HL-60/S4 treated with retinoic acid at 250 ng/mL for 4 days and 3 days (cell line): ENCODE data around the gene DAB2IP.
"Not testable (repeated sequence)": the region's sequence is repeated elsewhere in the genome, so short reads cannot be mapped to it uniquely, and the experiment has no call there.

Source experiments
- in situ Hi-C: fragments of 300-500 bp; cut with MboI; formaldehyde crosslinking; loops from 2 replicates; pipeline ENCODE4 v1.7.0; 2022; ENCODE audit warnings: low sequenced_read_pairs

DAB2IP gene

DNA sequence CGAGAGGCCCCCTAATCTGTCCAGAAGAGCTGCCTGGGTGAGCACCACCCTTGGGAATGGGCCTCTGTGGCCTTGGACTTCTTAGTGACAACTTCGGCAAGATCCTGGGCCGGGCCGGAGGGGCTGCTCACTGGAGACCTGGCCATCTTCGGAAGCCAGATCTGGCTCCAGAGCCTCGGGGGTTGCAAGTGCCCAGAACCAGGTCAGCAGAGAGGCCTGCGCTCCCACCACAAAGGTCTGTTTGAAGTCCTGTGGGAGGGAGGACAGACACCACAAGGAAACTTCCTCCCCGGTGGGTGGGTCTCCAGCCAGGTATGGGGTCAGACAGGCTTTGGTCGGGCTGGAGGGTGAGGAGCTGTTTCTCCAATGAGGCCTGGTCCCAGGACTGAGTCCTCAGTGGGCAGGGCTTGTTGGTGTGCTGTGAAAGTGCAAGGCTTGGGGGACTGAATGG lies 86.1 kb downstream of the DAB2IP start:
- in situ Hi-C loops, result no loop called here

- in situ Hi-C loops, result no loop called here
Measured at GRCh38 chr9:121738411-121738810, 87.0 kb downstream of the DAB2IP start.

GRCh38 chr9:121738968-121739367 lies 87.5 kb downstream of the DAB2IP start:
- in situ Hi-C loops, result no loop called here

DNA sequence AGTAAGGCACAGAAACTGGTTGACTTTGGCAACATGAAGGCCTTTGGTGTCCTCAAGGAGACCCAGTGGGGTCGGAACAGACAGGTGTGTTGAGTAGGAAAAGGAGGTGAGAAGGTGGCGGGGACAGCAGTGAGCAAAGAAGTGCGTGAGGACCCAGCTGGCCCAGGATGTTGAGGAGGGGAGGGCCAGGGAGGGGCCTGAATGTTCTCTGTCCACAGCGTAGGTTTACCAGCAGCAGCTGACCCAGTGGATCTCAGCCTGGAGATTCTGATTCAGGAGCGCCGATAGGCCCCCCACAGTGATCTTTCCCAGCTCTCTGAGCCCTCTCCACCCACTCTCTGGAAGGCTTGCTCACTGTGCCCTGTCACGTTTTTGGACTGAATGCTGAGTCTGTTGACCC lies 88.5 kb downstream of the DAB2IP start:
- in situ Hi-C loops, result no loop called here

- in situ Hi-C loops, result no loop called here
Measured at GRCh38 chr9:121741228-121741918, 89.9 kb downstream of the DAB2IP start.

GRCh38 chr9:121741919-121742283 lies 90.5 kb downstream of the DAB2IP start:
- in situ Hi-C loops, result not testable (repeated sequence)

DNA sequence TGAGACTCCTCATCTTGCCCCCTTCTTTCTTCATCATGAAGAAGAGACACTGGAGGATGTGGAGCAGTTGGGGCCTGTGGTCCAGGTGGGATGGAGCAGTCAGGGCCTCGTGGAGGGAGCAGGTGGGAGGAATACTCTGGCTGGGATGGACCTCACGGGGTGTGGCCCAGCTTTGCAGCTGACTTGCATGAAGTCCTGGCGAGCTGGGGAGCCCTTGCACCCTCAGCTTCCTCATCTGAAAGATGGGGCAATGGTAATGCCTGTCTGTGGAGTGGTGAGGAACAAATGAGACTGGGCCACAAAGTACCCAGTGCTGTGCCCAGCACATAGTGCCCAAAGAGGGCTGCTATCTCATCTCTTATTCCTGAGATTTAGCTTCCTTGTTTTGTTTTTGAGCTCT lies 91.5 kb downstream of the DAB2IP start:
- in situ Hi-C loops, result no loop called here

DNA sequence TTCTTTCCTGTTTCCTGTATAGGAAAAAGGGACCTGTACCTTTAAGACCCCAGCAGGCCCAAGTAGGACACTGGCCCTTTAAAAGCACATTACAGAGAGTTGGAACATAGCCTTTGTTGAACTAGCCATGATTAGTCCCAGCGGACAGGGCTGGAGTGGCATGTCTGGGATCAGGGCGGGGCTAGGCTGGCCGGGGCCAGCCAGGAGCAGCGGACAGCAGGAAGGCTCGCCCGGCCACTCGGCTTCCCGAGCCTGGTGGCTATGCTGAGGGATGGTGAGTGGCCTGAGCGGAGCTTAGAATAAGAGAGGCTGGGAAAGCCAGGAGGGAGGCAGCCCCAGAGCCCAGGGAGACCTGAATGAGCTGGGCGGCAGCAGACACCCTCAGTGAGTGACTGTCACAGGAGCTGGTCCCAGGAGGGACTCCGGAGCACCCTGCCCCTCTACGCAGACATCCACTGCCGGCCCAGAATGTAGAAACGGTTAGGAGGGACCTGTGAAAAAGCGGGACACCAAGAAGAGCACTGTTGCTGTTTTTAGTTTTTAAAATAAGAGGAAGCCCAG lies 92.1 kb downstream of the DAB2IP start:
- in situ Hi-C loops, result no loop called here

GRCh38 chr9:121744002-121744686 lies 92.7 kb downstream of the DAB2IP start:
- in situ Hi-C loops, result no loop called here

GRCh38 chr9:121744687-121745395 lies 93.4 kb downstream of the DAB2IP start:
- in situ Hi-C loops, result no loop called here

- in situ Hi-C loops, result no loop called here
Measured at GRCh38 chr9:121745396-121745695, 93.9 kb downstream of the DAB2IP start.

GRCh38 chr9:121746411-121746810 lies 95.0 kb downstream of the DAB2IP start:
- in situ Hi-C loops, result no loop called here

DNA sequence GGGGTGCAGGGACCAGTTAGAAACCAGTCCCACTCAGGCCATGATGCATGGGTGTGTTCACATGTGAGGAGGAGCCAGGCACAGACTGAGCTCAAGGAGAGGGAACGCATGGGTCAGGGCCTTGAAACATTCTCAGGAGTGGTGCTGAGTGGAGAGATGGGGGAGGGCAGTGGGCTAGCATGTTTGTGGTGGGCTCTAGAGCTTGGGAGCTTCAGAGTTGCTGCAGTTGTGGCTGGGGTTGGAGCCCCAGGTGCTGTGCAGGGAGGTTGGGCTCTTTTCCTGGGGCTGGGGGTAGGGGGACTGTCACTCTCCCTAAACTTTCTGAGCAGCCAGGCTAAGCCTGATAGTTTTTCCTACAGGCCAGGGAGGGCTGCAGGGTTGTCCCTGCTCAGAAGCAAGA lies 95.4 kb downstream of the DAB2IP start:
- in situ Hi-C loops, result no loop called here

DNA sequence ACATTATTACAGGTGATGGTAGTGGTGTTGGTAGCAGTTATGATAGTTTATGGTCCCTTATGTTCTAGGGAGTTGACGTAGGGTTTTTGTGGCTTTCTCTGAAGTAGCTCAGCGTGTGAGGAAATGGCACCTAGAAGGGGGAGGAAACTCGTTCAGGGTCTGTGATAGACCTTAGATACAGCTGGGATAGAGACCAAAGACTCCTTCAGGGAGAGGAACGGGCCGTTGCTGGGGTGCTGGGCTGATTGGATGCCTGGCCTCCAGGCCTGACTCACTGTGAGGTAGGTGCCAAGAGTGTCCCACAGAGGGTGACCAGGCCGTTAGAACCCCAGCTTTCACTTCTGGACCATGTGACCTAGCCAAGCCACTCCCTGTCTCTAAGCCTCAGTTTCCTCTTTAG lies 96.6 kb downstream of the DAB2IP start:
- in situ Hi-C loops, result no loop called here

GRCh38 chr9:121748727-121749423 lies 97.4 kb downstream of the DAB2IP start:
- in situ Hi-C loops, result no loop called here

DNA sequence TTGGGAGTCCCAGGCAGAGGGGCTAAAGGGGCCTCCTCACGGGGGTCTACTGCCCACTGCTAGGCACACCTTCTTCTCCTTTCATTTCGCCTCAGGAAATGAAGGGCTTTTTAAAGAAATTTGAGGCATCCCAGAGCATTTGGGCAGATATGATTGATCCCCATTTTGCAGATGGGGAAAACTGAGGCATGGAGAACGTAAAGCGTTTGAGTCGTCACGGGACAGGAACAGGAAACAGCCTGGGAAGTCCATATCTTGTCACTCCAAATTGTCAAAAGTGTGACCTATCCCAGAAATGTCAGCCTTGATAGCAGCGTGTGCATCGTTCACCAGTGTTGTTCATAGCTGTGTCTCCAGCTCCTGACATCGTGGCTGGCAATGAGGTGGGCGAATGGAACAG lies 98.2 kb downstream of the DAB2IP start:
- in situ Hi-C loops, result no loop called here

GRCh38 chr9:121750259-121750714 lies 98.9 kb downstream of the DAB2IP start:
- in situ Hi-C loops, result no loop called here

DNA sequence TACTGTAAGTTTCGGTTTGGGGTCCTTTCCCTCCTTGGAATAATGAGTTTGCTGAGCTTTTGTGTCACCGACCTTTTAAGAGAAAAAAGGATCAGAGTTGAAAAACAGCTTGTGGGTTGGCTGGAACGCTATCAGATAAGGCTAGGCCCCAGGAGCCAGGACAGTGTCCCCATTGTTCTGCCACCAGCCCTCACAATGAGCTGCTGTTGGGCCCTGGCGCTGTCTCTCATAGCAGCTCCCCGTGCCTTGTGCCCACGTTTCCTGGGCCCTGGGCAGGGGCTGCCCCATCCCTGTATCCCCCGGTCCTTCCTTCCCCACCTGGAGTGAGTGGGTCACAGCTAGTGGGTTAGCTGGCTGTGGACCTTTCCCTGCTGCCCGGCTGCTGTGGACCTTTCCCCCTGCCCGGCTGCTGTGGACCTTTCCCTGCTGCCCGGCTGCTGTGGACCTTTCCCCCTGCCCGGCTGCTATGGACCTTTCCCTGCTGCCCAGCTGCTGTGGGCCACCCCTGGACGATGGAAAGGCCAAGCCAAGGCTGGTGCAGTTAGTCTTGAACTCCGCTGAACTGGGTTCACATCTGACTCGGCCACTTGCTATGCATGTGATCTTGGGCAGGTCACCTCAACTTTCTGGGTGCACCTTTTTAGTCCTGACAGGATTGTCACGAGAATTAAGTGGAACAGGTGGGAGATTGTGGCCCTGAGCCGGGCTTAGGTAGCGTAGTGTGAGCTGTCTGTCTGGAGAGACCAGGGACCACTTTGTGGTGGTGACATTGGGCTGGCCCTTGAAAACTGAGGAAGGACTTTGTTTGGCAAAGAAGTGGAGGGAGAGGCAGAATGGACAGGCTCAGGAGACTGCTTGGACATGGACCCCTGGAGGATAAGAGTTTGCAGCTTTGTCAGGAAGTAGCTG lies 99.5 kb downstream of the DAB2IP start:
- in situ Hi-C loops, result no loop called here

DNA sequence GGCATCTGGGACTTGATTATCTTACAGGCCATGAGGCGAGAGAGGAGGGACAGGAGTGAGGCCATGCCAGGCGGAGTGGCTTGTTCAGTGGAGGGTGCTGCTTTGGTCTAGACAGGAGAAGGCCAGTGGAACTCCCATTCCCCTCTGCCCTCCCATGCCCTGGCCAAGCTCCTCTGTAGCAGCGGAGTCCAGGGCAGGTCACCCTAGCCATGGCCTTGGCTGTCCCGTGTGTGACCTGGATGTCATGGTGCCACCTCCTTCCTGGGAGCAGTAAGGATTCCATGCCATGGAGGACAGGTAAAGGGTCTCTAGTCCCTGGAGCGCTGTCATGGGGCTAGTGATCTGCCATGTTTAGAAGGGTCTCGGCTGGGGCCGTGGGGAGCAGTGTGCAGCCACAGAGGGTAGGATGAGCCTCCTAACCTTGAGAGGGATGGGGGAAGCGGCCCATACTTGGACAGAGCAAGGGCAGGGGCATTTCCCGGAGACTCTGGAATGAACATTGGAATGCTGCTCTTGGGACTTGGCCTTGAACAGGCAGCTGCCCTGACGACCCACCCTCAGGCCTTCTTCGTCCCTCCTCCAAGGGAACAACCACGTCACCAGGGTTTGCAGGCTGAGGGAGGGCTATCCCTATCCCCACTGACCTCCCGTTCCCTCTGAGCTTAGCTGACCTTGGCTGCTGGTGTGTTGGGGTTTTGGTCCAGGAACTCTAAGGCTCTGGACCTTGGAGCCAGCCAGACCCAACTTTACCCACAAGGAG lies 100.4 kb downstream of the DAB2IP start:
- in situ Hi-C loops, result no loop called here
